ENCODE results near the gene AGPAT3.

Gene AGPAT3

DNA sequence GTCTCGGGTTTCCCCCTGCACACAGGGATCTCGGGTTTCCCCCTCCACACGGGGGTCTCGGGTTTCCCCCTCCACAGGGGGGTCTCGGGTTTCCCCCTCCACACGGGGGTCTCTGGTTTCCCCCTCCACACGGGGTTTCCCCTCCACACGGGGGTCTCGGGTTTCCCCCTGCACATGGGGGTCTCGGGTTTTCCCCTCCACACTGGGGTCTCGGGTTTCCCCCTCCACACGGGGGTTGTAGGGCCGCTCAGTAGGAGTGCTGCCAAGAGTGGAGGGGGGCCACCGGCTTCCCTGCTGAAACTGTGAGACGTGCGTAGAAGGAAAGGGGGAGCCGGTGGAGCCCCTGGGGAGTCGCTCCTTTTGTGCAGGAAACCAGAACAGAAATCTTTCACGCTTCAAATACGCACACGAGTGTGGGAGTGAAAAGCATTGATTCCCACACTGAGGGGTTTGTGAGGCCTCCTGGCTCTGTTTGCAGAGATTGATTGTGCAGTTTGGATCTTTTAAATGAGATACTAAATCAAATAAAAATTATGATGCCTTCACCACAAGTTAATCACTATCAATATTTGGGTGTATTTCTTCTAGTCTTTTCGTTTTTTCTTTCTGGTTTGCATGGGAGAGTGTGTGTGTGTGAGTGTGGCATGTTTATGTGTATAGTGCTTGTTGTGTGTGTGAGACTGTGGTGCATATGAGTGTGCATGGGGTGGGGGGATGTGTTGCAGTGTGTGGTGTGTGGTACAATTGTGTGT is 92.8 kb downstream of the AGPAT3 start:
- DNase-seq, result no peak

- no peak for DNase-seq
Measured at GRCh38 chr21:43958364-43959158, 93.5 kb downstream of the AGPAT3 start.

DNA sequence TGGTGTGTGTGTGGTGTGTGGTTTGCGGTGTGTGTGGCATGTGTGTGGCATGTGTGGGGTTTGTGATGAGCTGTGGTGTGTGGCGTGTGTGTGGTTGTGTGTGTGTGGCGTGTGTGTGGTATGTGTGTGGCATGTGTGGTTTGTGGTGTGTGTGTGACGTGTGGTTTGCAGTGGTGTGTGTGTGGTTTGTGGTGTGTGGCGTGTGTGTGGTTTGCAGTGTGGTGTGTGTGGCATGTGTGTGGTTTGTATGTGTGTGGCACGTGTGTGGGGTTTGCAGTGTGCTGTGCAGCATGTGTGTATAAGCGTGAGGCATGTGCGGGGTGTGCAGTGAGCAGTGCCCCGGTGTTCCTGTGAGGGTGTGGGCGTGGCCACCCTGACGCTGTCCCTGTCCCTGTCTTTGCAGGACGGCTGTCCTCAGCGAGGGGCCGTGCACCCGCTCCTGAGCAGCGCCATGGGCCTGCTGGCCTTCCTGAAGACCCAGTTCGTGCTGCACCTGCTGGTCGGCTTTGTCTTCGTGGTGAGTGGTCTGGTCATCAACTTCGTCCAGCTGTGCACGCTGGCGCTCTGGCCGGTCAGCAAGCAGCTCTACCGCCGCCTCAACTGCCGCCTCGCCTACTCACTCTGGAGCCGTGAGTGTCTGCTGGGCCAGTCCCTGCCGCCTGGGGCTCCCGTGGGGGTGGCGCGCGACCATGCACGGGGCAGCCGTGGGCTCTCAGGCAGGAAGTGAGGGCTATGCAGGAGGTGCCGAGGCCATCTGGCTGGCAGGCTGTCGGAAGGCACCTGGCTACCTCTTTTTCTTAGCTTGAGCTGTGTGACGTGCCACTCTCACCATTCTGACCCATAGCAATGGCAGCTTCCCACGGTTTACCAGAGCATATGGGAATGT is 94.5 kb downstream of the AGPAT3 start:
- no peak for DNase-seq

- no peak for DNase-seq
Measured at GRCh38 chr21:43961382-43961909, 96.4 kb downstream of the AGPAT3 start.

GRCh38 chr21:43965911-43966585 is 101.0 kb downstream of the AGPAT3 start:
- DNase-seq, result no peak

- DNase-seq, result no peak
Measured at GRCh38 chr21:43966946-43967512, 102.0 kb downstream of the AGPAT3 start.

DNA sequence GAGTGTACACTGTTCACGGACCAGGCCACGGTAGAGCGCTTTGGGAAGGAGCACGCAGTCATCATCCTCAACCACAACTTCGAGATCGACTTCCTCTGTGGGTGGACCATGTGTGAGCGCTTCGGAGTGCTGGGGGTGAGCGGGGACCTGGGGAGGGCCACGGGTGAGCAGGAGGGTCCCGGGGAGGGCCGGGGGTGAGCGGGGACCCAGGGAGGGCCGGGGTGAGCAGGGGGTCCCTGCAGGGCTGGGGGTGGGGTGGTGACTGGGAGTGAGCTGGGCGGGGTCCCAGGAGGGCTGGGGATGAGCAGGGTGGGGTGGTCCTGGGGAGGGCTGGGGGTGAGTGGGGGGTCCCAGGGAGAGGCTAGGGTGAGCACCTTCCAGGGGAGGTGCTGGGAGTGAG is 103.0 kb downstream of the AGPAT3 start:
- DNase-seq, result peak in 1 of 2 donors; percentile 12

GRCh38 chr21:43968410-43969114 is 103.5 kb downstream of the AGPAT3 start:
- no peak for DNase-seq

DNA sequence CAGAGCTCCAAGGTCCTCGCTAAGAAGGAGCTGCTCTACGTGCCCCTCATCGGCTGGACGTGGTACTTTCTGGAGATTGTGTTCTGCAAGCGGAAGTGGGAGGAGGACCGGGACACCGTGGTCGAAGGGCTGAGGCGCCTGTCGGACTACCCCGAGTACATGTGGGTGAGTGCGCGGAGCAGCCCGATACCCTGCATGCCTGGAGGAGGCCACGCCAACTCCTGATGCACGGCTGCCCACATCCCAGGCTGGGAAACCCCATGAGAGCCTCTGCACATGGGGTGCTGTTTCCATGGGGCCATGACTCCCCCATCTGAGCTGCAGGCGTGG is 104.1 kb downstream of the AGPAT3 start:
- DNase-seq, result no peak

GRCh38 chr21:43970551-43970950 is 105.5 kb downstream of the AGPAT3 start:
- no peak for DNase-seq

GRCh38 chr21:43971201-43971991 is 106.4 kb downstream of the AGPAT3 start:
- DNase-seq, result peak; percentile 17 to 55

GRCh38 chr21:43971992-43972255 is 106.9 kb downstream of the AGPAT3 start:
- DNase-seq, result no peak

DNA sequence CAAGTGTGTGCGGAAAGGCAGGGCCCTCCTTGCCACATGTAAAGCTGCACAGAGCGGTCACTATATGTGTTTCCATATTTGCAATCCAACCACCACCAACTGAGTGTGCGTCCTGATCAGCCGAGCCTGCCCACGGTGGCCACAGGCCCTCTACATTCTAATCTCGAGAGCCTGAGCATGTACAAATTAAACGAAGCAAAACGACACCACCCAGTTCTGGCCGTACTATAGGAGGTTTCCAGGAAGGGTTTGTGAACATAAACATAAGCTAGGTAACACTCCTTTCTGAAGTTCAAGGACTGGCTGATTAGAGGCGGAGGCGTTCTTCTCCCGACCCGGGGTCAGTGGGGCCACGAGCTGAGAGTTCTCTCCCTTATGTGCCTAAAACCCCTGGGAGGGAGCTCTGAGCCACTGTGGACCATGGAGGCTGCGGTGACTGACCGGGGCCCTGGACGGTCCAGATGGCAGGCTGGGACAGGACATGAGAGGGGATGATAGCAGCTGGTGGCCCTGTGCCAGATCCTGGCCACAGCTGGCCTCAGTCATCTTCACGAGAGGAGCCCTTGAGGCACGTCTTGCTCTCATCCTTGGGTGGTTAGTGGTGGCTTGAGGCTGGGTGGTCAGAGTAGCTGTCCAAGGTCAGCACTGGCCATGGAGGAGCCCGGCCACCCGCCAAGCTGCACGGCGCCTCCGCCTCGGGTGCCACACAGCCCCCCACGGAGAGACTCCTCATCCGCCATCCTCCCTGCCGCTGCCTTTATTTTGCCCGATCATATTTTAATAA is 108.0 kb downstream of the AGPAT3 start:
- DNase-seq, result no peak

- no peak for DNase-seq
Measured at GRCh38 chr21:43973634-43973955, 108.6 kb downstream of the AGPAT3 start.

GRCh38 chr21:43974791-43975468 is 109.9 kb downstream of the AGPAT3 start:
- no peak for DNase-seq

GRCh38 chr21:43975469-43976098 is 110.6 kb downstream of the AGPAT3 start:
- DNase-seq, result peak; percentile 50 to 61

GRCh38 chr21:43976661-43977060 is 111.6 kb downstream of the AGPAT3 start:
- no peak for DNase-seq

DNA sequence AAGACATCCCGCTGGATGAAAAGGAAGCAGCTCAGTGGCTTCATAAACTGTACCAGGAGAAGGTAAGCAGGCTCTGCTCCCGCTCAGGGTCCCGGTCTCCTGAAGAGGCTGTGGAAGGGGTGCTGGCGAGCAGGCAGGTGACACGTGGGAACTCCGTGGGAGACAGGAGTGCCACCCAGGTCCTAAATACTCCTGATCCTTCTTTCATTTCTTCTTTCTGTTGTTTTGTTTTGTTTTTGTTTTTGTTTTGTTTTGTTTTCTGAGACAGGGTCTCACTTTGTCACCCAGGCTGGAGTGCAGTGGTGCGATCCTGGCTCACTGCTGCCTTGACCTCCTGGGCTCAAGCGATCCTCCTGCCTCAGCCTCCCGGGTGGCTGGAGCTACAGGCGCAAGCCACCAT is 113.0 kb downstream of the AGPAT3 start:
- DNase-seq, result no peak

- DNase-seq, result no peak
Measured at GRCh38 chr21:43979654-43980053, 114.6 kb downstream of the AGPAT3 start.

All from inflammatory macrophage (primary cell).